ENCODE results near the gene TBC1D7. TPM values are rescaled to one million over a fixed set of nuclear protein-coding genes. Genes with fewer than 3 reads are reported as not detected.

The TBC1D7 gene
- 22.8 and 24.3 TPM in 2 replicates for total RNA-seq

DNA sequence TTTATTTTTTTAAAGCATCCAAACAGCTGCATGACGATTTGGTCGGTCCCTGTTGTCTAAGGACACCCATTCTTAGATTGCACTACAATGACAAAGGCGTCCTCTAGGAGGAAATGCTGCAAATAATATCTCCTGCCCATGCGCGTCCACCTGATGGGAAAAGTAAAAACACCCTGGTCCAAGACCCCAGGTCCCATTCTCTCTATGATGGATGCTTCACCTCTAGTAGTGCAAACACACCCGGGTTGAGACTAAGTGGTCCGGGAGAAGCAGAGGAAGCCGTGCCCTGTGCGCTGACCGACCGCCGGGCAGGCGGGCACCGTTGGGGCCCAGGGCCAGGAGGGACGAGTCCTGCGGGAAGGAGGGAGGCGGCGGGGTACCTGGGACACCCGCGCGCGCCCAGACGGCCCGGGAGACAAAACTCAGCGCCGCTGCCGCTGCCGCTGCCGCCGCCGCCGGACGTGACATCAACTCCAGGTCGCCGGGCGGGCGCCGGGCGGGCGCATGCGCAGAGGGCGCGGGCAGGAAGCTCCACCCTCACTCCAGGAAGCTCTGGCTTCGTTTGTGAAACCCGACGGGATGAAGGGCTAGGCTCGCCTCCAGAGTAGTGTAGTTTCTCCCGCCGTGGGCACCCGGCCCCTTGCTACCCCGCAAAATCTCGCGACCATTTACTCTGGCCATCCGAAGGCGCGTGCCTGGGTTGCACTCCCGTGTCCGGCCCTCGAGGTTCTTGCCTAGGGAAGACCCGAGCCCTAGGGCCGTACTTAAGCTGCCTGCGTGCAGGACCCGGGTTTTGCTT is at the start of gene TBC1D7:
Gene TBC1D7 (minus strand): TSS at position 462 of the 799 bp plus-strand sequence. CDS start 1,639 bp downstream, outside the sequence.

Other genes with a start within 250 kb of the TBC1D7 start
- gene GFOD1, start 159.1 kb upstream of the TBC1D7 start, total RNA-seq: 19.2 and 19.8 TPM in 2 replicates
- gene SIRT5, start 246.1 kb upstream of the TBC1D7 start, total RNA-seq: 12.5 and 17.1 TPM in 2 replicates